Non-pigmented ciliary epithelial cell (primary cell): Measurements from ENCODE around the gene ALDH18A1.

ENCODE experiments used
- DNase-seq: peaks from one replicate; pipeline ENCODE4 v3.0.0-alpha.2; 2010; ENCODE audit warnings: low read depth

Gene ALDH18A1

GRCh38 chr10:95578619-95579018 lies 77.9 kb downstream of the ALDH18A1 start:
- DNase-seq, result no peak

GRCh38 chr10:95574649-95575365 lies 81.7 kb downstream of the ALDH18A1 start:
- DNase-seq, result no peak

GRCh38 chr10:95573964-95574604 lies 82.4 kb downstream of the ALDH18A1 start:
- DNase-seq, result no peak

GRCh38 chr10:95573527-95573926 lies 83.0 kb downstream of the ALDH18A1 start:
- DNase-seq, result no peak

GRCh38 chr10:95572131-95572820 lies 84.2 kb downstream of the ALDH18A1 start:
- no peak for DNase-seq

- no peak for DNase-seq
Measured at GRCh38 chr10:95571390-95571789, 85.1 kb downstream of the ALDH18A1 start.

GRCh38 chr10:95569368-95569767 lies 87.1 kb downstream of the ALDH18A1 start:
- DNase-seq, result no peak

GRCh38 chr10:95567903-95568630 lies 88.4 kb downstream of the ALDH18A1 start:
- no peak for DNase-seq

GRCh38 chr10:95566136-95566535 lies 90.4 kb downstream of the ALDH18A1 start:
- no peak for DNase-seq

GRCh38 chr10:95565336-95565735 lies 91.2 kb downstream of the ALDH18A1 start:
- DNase-seq, result no peak

- DNase-seq, result no peak
Measured at GRCh38 chr10:95564291-95564690, 92.2 kb downstream of the ALDH18A1 start.

- no peak for DNase-seq
Measured at GRCh38 chr10:95562341-95562965, 94.1 kb downstream of the ALDH18A1 start.

- DNase-seq, result no peak
Measured at GRCh38 chr10:95561864-95562177, 94.7 kb downstream of the ALDH18A1 start.

- DNase-seq, result peak; percentile 52
Measured at GRCh38 chr10:95561177-95561863, 95.2 kb downstream of the ALDH18A1 start, which contains the start of gene SORBS1. SORBS1 (minus strand) TSS chr10:95561371; CDS start chr10:95441135, 120,236 bp downstream.

- no peak for DNase-seq
Measured at GRCh38 chr10:95560278-95561176, 96.0 kb downstream of the ALDH18A1 start.

- DNase-seq, result no peak
Measured at GRCh38 chr10:95559896-95560277, 96.6 kb downstream of the ALDH18A1 start.

GRCh38 chr10:95559471-95559870 lies 97.0 kb downstream of the ALDH18A1 start:
- DNase-seq, result no peak

- no peak for DNase-seq
Measured at GRCh38 chr10:95558593-95559320, 97.8 kb downstream of the ALDH18A1 start.

GRCh38 chr10:95556994-95557767 lies 99.3 kb downstream of the ALDH18A1 start:
- no peak for DNase-seq
